Astrocyte of the cerebellum (primary cell): ENCODE measurements around the gene ADIPOR2.

Source experiments
- DNase-seq: peaks from one replicate; pipeline ENCODE4 v3.0.0-alpha.2; 2011; ENCODE audit warnings: low read depth
- H3K4me3 ChIP-seq: 2 replicates; pipeline ENCODE4 v1.5.1; 2011; ENCODE audit warnings: mild to moderate bottlenecking, low read depth, low read length, moderate library complexity
- in situ Hi-C: cut with HindIII; loops from 2 replicates; pipeline ENCODE4 v1.10.0; 2017; ENCODE audit warnings: low sequenced_read_pairs
- TF ChIP-seq, protein P1 (sequence below): IDR thresholded peaks from 2 replicates; pipeline ENCODE4 v1.5.1; 2012; ENCODE audit warnings: low read length, low read depth, moderate library complexity, mild to moderate bottlenecking; ENCODE audit errors: missing control alignments

ADIPOR2 gene

DNA sequence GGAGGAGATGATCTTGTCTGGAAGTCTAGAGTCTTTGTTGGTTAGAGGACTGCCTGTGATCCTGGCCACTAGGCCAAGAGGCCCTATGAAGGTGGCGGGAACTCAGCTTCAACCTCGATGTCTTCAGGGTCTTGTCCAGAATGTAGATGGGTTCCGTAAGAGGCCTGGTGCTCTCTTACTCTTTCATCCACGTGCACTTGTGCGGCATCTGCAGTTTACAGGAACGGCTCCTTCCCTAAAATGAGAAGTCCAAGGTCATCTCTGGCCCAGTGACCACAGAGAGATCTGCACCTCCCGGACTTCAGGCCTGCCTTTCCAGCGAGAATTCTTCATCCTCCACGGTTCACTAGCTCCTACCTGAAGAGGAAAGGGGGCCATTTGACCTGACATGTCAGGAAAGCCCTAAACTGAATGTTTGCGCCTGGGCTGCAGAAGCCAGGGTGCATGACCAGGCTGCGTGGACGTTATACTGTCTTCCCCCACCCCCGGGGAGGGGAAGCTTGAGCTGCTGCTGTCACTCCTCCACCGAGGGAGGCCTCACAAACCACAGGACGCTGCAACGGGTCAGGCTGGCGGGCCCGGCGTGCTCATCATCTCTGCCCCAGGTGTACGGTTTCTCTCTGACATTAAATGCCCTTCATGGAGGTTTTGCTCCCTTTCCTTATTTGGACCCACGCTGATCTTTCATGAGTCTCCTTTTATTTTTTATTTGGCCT lies 44.1 kb upstream of the ADIPOR2 start:
- H3K4me3 ChIP-seq: no peak overlapping the region
- DNase-seq: no peak
- in situ Hi-C loops: no loop called here
- TF ChIP-seq, protein P1, sequence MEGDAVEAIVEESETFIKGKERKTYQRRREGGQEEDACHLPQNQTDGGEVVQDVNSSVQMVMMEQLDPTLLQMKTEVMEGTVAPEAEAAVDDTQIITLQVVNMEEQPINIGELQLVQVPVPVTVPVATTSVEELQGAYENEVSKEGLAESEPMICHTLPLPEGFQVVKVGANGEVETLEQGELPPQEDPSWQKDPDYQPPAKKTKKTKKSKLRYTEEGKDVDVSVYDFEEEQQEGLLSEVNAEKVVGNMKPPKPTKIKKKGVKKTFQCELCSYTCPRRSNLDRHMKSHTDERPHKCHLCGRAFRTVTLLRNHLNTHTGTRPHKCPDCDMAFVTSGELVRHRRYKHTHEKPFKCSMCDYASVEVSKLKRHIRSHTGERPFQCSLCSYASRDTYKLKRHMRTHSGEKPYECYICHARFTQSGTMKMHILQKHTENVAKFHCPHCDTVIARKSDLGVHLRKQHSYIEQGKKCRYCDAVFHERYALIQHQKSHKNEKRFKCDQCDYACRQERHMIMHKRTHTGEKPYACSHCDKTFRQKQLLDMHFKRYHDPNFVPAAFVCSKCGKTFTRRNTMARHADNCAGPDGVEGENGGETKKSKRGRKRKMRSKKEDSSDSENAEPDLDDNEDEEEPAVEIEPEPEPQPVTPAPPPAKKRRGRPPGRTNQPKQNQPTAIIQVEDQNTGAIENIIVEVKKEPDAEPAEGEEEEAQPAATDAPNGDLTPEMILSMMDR: no peak

DNA sequence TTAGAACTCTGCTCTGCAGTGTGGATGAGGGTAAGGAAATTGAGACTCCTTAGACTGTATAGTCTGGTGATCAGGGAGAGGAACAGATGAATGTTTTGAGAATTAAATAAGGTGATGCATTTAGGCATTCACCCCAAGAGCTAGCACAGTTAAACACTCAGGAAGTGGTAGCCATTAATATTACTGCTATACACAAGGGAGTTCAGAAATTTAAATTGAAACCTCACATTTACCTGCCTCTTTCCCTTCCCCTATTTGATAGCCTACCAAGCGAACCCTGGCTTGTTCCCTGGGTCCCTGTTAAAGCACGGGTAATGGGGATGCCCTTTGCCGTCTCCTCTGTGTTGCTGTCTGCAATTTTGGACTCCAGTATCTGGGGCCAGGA lies 43.6 kb upstream of the ADIPOR2 start:
- in situ Hi-C loops: no loop called here
- TF ChIP-seq, protein P1: no peak
- no peak for DNase-seq
- H3K4me3 ChIP-seq: no peak overlapping the region

DNA sequence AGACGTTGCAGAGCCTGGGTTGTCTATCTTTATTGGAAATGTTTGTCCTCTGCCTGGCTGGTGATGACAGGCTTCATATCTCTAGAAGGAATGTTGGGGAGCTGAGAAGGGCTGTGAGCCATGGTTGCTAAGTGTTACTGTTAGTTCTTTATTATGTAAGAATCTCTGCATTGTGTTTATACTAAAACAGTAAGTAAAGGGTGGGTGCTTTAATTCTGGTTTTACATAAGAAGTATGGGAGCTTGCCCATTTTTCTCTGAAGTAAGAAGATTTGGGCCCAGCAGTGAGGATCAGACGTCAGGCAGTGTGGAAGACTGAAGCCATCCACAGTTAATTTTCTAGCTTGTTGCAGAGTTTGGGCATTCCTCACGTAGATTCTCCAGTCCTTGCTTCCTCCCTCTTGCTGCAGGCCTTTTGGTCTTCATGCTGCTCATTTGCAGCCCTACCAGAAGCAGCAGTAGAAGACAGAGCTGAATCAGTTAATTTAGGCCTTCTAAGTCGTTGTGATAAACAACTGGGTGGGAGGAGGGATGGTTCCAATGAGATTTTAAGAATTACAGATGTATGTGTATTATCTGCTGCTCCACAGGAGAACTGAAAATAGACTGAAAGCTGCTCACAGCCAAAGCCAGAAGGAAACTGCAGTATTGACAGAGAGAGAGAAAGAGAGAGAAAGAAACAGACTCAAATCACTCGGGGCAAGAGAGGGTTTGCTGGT lies 40.5 kb upstream of the ADIPOR2 start:
- TF ChIP-seq, protein P1: no peak
- no peak for DNase-seq
- in situ Hi-C loops: loop anchor here (25.0 kb wide), 1 partner anchor 312 kb away; no protein-coding TSS in a partner anchor
- no peak overlapping the region for H3K4me3 ChIP-seq

DNA sequence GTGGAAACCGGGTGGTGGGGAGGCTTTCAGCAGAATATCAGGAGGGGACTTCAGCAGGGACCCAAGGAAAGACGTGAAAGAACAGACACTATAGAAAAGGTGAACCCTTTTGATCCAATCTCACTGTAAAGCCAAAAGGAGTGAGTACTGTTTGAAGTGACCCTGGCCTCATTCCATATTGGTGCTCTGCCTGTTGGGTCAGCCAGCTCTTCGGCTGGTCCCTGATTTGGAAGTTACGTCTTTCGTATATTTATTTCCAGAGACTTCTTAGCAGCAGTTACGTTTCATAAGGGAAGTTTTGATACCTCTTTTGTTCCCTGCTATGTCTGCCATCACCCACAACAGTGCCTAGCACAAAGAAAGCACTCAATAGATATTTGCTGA lies 39.9 kb upstream of the ADIPOR2 start:
- no peak for DNase-seq
- TF ChIP-seq, protein P1: no peak
- in situ Hi-C loops: loop anchor here (25.0 kb wide), 1 partner anchor 311 kb away; no protein-coding TSS in a partner anchor
- H3K4me3 ChIP-seq: no peak overlapping the region

DNA sequence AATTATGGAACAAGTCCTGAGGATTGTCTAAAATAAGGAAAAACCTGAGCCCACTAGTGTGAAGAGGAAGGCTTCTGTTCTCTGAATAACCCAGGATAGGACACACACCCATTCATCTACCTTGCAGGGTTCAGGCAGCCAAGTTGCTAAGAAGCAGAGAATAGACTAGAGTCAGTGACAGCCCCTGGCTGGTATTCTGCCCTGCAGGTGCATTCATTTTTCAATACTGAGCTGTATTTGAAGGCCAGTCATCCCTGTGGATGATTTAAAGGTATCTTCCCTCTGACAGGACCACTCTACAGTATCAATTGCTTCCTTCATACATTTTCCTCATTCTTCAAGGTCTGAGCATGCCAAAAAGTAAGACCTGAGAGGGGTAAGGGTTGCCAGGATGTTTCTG lies 38.9 kb upstream of the ADIPOR2 start:
- H3K4me3 ChIP-seq: no peak overlapping the region
- in situ Hi-C loops: loop anchor here (25.0 kb wide), 1 partner anchor 310 kb away; no protein-coding TSS in a partner anchor
- DNase-seq: no peak
- TF ChIP-seq, protein P1: no peak

DNA sequence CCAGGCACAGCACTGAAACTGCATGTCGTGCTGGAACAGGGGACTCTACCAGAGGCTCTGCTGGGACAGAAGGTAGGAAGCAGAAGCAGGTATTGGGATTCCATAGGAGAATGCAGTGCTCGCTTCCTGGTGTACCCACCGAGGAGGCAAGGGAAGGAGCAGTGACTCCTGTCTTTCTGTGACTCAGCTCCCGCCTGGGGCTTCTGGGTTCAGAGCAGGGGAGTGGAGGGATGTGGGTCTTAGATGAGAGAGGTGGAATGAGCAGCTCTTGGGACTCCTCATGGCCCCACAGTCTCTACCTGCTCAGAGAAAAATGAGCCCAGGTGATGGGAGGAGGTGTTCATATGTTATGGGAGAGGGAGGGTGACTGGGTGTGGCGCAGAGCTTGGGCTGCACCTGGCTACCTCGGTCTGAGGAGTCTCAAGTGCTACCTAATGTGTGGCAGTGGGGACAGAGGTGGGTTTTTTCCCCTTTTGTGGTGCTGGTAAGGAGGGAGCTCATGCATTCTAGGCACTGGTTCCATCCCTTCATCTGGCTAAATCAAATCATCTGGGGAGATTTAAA lies 35.6 kb upstream of the ADIPOR2 start:
- in situ Hi-C loops: loop anchor here (25.0 kb wide), 1 partner anchor 307 kb away; no protein-coding TSS in a partner anchor
- DNase-seq: no peak
- no peak overlapping the region for H3K4me3 ChIP-seq
- TF ChIP-seq, protein P1: no peak
